Effector memory CD8-positive, alpha-beta T cell (primary cell): ENCODE results near the gene CCL25.
"Not testable (repeated sequence)": the region's sequence is repeated elsewhere in the genome, so short reads cannot be mapped to it uniquely, and the experiment has no call there.

Experiments used
- ATAC-seq: fragments of 150-1000 bp; cut with Tn5 transposase; replicated peaks from 2 replicates; pipeline ENCODE4 v1.10.0; 2021; ENCODE audit warnings: mild to moderate bottlenecking, moderate library complexity
- DNase-seq, 3 experiments: peaks; one replicate each; pipeline ENCODE4 v3.0.0; 2021
- H3K27ac Mint-ChIP-seq, 2 donors: one replicate each; pipeline ENCODE4 v1.8.0; 2022; ENCODE audit warnings: mild to moderate bottlenecking in 2 of 2, mixed read lengths in 2 of 2, moderate library complexity in 2 of 2
- H3K27me3 Mint-ChIP-seq, 2 donors: one replicate each; pipeline ENCODE4 v1.8.0; 2022; ENCODE audit warnings: mixed read lengths in 2 of 2
- H3K36me3 Mint-ChIP-seq: one replicate; pipeline ENCODE4 v1.8.0; 2022; ENCODE audit warnings: mild to moderate bottlenecking, moderate library complexity, mixed read lengths; ENCODE audit not compliant: insufficient read depth
- H3K4me1 Mint-ChIP-seq, 2 donors: one replicate each; pipeline ENCODE4 v1.8.0; 2022; ENCODE audit warnings: low read depth in 2 of 2, mixed read lengths in 2 of 2
- H3K4me3 Mint-ChIP-seq, 2 donors: one replicate each; pipeline ENCODE4 v1.8.0; 2022; ENCODE audit warnings: mild to moderate bottlenecking in 2 of 2, mixed read lengths in 2 of 2, moderate library complexity in 2 of 2
- H3K9me3 Mint-ChIP-seq, 2 donors: one replicate each; pipeline ENCODE4 v1.8.0; 2022; ENCODE audit warnings: mixed read lengths in 2 of 2

The CCL25 gene

GRCh38 chr19:8033287-8034177, 19.0 kb upstream of the CCL25 start:
- Mint-ChIP-seq H3K27me3 (peaks cover 17 to 24% of the 10 kb centered on the region in 2 donors), H3K27ac (peak overlapping the region in 1 of 2 donors; percentile 14)
- not testable (repeated sequence) for ATAC-seq, H3K9me3 Mint-ChIP-seq, H3K4me3 Mint-ChIP-seq, H3K4me1 Mint-ChIP-seq, H3K36me3 Mint-ChIP-seq, DNase-seq

GRCh38 chr19:8034178-8034525, 18.4 kb upstream of the CCL25 start:
- H3K9me3 Mint-ChIP-seq = no peaks in the 10 kb centered on the region

GRCh38 chr19:8036434-8037099, 16.0 kb upstream of the CCL25 start:
- Mint-ChIP-seq H3K27me3 (peaks cover 25 to 41% of the 10 kb centered on the region in 2 donors), H3K36me3 (no peaks in the 10 kb centered on the region), H3K4me1 (peaks cover 0 to 2% of the 10 kb centered on the region in 2 donors), H3K9me3 (no peaks in the 10 kb centered on the region), H3K27ac (no peak overlapping the region), H3K4me3 (no peak overlapping the region)
- ATAC-seq = no peak
- no peak for DNase-seq

More at GRCh38 chr19:8034178-8034525, 18.4 kb upstream of the CCL25 start:
- H3K27ac Mint-ChIP-seq = no peak overlapping the region
- ATAC-seq (no peak), DNase-seq (no peak)
- H3K4me3 Mint-ChIP-seq = no peak overlapping the region
- no peaks in the 10 kb centered on the region for H3K4me1 Mint-ChIP-seq
- H3K27me3 Mint-ChIP-seq = peaks cover 17 to 30% of the 10 kb centered on the region in 2 donors
- no peaks in the 10 kb centered on the region for H3K36me3 Mint-ChIP-seq

- no peaks in the 10 kb centered on the region for H3K9me3 Mint-ChIP-seq
- ATAC-seq (no peak), DNase-seq (no peak)
- peaks cover 0 to 2% of the 10 kb centered on the region in 2 donors for H3K4me1 Mint-ChIP-seq
- no peak overlapping the region for H3K4me3 Mint-ChIP-seq
- H3K36me3 Mint-ChIP-seq = no peaks in the 10 kb centered on the region
- peaks cover 30 to 43% of the 10 kb centered on the region in 2 donors for H3K27me3 Mint-ChIP-seq
- H3K27ac Mint-ChIP-seq = no peak overlapping the region
Measured at GRCh38 chr19:8038815-8039214, 13.7 kb upstream of the CCL25 start.

- no peaks in the 10 kb centered on the region for H3K9me3 Mint-ChIP-seq
- H3K4me1 Mint-ChIP-seq = peaks cover 0 to 2% of the 10 kb centered on the region in 2 donors
- ATAC-seq (no peak), DNase-seq (no peak)
- H3K27me3 Mint-ChIP-seq = peaks cover 34 to 45% of the 10 kb centered on the region in 2 donors
- no peak overlapping the region for H3K4me3 Mint-ChIP-seq
- H3K36me3 Mint-ChIP-seq = no peaks in the 10 kb centered on the region
- no peak overlapping the region for H3K27ac Mint-ChIP-seq
Measured at GRCh38 chr19:8039231-8039630, 13.3 kb upstream of the CCL25 start.

- DNase-seq (no peak), ATAC-seq (no peak)
- Mint-ChIP-seq H3K4me3 (no peak overlapping the region), H3K36me3 (no peaks in the 10 kb centered on the region), H3K27me3 (peaks cover 29 to 48% of the 10 kb centered on the region in 2 donors), H3K27ac (no peak overlapping the region), H3K9me3 (no peaks in the 10 kb centered on the region), H3K4me1 (peaks cover 0 to 2% of the 10 kb centered on the region in 2 donors)
Measured at GRCh38 chr19:8041531-8041931, 11.0 kb upstream of the CCL25 start.

- ATAC-seq = no peak
- no peaks in the 10 kb centered on the region for H3K36me3 Mint-ChIP-seq
- H3K27ac Mint-ChIP-seq = no peak overlapping the region
- H3K4me3 Mint-ChIP-seq = no peak overlapping the region
- no peak for DNase-seq
- H3K4me1 Mint-ChIP-seq = peaks cover 0 to 2% of the 10 kb centered on the region in 2 donors
- no peaks in the 10 kb centered on the region for H3K9me3 Mint-ChIP-seq
- peaks cover 32 to 38% of the 10 kb centered on the region in 2 donors for H3K27me3 Mint-ChIP-seq
Measured at GRCh38 chr19:8042900-8043299, 9.7 kb upstream of the CCL25 start.

- peaks cover 0 to 2% of the 10 kb centered on the region in 2 donors for H3K4me1 Mint-ChIP-seq
- DNase-seq (no peak), ATAC-seq (no peak)
- peak overlapping the region in 1 of 2 donors; percentile 62 for H3K27ac Mint-ChIP-seq
- peaks cover 31 to 38% of the 10 kb centered on the region in 2 donors for H3K27me3 Mint-ChIP-seq
- H3K4me3 Mint-ChIP-seq = no peak overlapping the region
- no peaks in the 10 kb centered on the region for H3K9me3 Mint-ChIP-seq
- no peaks in the 10 kb centered on the region for H3K36me3 Mint-ChIP-seq
Measured at GRCh38 chr19:8044018-8044417, 8.5 kb upstream of the CCL25 start.

- H3K4me3 Mint-ChIP-seq = no peak overlapping the region
- no peak for DNase-seq
- ATAC-seq = no peak
- no peaks in the 10 kb centered on the region for H3K9me3 Mint-ChIP-seq
- no peaks in the 10 kb centered on the region for H3K36me3 Mint-ChIP-seq
- H3K27ac Mint-ChIP-seq = no peak overlapping the region
- peaks cover 24 to 35% of the 10 kb centered on the region in 2 donors for H3K27me3 Mint-ChIP-seq
- H3K4me1 Mint-ChIP-seq = peaks cover 0 to 1% of the 10 kb centered on the region in 2 donors
Measured at GRCh38 chr19:8045872-8046568, 6.5 kb upstream of the CCL25 start.

- Mint-ChIP-seq H3K36me3 (no peaks in the 10 kb centered on the region), H3K4me3 (no peak overlapping the region), H3K27ac (no peak overlapping the region), H3K9me3 (no peaks in the 10 kb centered on the region), H3K4me1 (peaks cover 0 to 1% of the 10 kb centered on the region in 2 donors), H3K27me3 (peaks cover 17 to 29% of the 10 kb centered on the region in 2 donors)
- no peak for ATAC-seq
- no peak for DNase-seq
Measured at GRCh38 chr19:8046569-8047165, 5.9 kb upstream of the CCL25 start.

- no peaks in the 10 kb centered on the region for H3K36me3 Mint-ChIP-seq
- H3K4me1 Mint-ChIP-seq = peaks cover 4 to 5% of the 10 kb centered on the region in 2 donors
Measured at GRCh38 chr19:8050274-8051096, 2.1 kb upstream of the CCL25 start.

GRCh38 chr19:8054169-8054568, 1.6 kb downstream of the CCL25 start:
- ATAC-seq = no peak
- Mint-ChIP-seq H3K27me3 (no peaks in the 10 kb centered on the region), H3K36me3 (no peaks in the 10 kb centered on the region), H3K4me1 (peaks cover 4 to 5% of the 10 kb centered on the region in 2 donors), H3K4me3 (no peak overlapping the region), H3K9me3 (no peaks in the 10 kb centered on the region), H3K27ac (no peak overlapping the region)
- DNase-seq = no peak

More at GRCh38 chr19:8050274-8051096, 2.1 kb upstream of the CCL25 start:
- H3K27me3 Mint-ChIP-seq = peaks cover 0 to 19% of the 10 kb centered on the region in 2 donors
- peak overlapping the region; percentile 60 to 86 for H3K27ac Mint-ChIP-seq
- peak overlapping the region; percentile 68 to 74 for H3K4me3 Mint-ChIP-seq
- ATAC-seq (peak; percentile 93), DNase-seq (peak; percentile 61 to 68 (median 67))
- no peaks in the 10 kb centered on the region for H3K9me3 Mint-ChIP-seq
